ENCODE data around the gene BRMS1L.

The BRMS1L gene

DNA sequence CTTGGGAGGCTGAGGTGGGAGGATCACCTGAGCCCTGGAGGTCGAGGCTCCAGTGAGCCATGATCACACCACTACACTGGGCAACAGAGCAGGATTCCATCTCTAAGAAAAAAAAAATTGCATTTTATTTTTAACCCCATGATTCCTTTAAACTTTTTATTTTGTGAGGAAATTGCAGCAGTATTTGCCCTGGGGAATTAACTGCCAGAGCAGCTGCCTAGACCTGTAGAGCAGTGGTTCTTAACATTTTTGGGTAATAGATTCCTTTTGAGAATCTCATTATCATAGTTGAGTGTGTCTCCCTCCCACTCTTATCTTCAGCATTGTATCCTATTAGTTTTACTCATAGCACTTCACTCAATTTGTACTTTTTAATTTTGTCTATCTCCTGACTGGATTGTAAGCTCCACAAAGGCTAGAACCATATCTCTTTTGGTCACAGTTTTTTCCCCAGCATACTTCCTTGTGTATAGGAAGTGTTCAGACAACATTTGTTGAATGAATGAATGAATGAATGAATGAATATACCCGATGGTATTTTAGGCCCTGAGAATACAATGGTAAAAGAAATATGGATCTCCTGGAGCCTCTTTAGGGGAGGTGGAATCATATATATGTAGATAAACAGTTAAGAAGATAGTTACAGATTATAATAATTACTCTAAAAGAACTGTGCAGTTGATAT is 40.6 kb downstream of the BRMS1L start:
- DNase-seq (ENCODE audit: low read depth), result no peak

DNA sequence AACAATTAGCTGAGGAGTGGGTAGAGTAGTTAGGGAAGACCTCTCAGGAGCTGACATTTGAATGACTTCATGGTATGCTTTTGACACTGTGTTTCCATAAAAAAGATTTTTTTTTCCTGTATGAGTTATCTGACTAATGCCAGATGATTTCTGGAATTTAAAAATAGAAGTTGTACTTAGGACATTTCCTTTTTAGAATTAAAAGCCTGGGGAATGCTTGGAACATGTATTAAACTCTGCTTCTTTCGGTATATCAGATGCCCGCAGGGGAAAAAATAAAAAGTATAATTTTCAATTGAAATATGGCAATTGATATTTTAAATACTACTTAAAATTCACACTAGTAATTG is 41.1 kb downstream of the BRMS1L start:
- peak; percentile 20 for DNase-seq (ENCODE audit: low read depth)

DNA sequence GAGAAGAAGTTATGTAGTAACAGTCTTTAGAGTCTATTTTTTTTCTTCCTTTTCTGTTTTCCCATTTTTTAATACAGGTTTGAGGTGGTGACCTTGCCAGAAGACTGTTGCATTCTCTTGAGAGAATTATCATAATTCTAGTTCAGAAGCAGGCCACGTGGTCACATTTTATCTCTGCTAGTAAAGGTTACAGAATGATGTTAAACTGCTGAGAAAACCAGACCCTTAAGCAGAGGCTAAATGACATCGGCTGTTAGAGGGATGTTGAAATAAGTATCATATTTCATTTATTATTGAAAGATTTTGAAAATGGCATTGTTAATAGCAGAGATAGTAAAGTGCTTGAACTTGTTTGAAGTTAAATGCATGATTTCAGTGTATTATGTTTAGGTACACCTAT is 49.2 kb downstream of the BRMS1L start:
- peak; percentile 78 for DNase-seq (ENCODE audit: low read depth)

DNA sequence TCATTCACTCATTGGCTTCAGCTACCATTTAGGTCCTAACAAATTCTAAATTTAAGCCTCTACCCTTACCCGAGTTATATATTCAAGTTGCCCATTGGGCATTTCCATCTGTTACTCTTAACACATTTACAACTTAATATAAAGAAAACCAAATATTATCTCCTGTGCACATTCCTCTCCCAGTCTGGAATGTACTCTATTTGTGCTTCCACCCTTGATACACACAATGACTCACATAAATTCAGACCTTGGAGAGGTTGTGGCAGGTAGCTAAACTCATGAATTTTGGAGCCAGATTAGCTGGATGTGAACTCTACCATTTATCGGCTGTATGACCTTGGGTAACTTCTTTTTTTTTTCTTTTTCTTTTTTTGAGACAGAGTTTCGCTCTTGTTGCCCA is 51.1 kb downstream of the BRMS1L start:
- peak; percentile 52 for DNase-seq (ENCODE audit: low read depth)

DNA sequence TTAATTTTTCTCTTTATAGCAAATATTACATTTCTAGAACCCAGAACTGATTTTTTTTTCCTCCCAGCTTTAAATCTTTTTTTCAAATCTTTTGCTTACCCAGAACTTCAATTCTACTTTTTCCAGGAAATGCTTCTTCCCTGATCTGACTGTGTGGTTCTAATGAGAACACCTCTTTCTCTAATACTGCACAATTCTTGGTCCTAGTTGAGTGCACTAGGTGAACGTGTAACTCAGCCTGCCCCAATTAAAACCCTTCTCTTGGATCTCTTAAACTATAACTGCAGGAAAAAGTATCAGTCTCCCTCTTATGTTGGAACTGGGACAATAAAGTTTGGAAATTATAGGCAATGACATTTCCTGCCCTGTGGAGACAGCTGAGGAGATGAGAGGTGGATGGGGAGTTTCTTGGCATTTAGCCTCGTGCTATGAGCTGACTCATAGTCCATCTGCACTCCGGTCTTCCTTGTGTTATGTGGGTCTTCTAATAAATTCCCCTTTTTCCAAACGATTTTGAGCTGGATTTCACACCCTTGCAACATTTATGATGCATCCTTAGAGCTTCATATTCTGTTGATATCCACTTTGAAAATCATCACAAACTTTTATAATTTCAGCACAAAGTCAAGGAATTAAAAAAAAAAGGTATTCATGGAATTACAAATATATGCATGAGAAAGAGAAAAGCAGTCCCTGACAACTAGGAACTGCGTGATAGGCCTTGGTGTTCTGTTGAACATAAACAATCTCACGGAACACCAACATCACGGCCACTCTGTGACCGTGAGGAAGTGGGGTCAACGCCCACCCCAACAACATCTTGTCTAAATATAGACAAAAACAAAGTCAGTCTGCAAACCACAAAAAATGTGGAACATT is 52.4 kb downstream of the BRMS1L start:
- DNase-seq (ENCODE audit: low read depth), result peak; percentile 93

DNA sequence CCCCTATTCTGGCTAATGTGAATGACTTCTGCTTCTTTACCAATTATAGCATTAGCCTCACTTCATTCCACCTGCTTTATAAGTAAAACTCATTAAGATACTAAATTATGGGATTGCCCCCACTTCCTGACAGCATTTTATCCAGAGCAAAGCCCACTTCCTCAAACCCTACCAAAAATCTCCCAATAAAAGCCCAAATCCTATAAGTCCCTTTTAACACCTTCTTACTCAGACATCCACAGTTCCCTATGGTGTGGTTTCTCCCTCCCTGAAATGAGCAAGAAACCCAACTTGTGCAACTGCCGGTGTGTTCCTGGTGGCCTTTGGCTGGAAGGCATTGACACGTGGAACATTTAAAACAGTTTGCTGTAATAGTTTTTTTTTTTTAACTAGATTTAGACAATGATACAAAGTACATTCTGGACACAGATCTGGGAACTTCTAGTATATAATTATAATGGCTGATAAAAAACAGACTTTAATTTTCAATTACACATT is 53.1 kb downstream of the BRMS1L start:
- DNase-seq (ENCODE audit: low read depth), result peak; percentile 64

DNA sequence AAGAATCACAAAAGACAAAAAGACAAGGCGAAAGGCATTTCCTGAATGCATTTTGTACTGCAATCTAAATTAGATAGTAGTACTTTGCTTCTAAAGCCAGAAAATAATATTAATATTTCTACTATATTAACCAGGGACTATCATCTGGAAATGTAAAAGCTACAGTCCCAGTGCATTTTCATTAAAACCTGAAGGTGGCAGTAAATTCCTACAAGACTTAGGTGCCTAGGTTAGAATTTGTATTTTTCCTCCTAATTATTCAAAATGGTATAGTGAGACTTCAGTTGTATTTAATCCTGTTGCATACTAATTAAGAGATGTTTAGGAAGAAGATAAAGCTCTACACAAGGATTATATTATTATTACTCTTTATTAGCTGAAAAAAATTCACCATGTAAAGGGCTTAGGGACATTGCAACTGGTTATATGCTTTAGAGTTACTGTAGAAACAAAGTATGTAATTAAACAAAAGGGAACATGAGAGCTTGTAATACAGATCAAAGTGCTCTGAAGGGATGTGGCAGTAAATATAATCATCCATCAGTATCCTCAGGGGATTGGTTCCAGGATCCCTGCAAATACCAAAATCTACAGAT is 53.6 kb downstream of the BRMS1L start:
- DNase-seq (ENCODE audit: low read depth), result peak; percentile 36

DNA sequence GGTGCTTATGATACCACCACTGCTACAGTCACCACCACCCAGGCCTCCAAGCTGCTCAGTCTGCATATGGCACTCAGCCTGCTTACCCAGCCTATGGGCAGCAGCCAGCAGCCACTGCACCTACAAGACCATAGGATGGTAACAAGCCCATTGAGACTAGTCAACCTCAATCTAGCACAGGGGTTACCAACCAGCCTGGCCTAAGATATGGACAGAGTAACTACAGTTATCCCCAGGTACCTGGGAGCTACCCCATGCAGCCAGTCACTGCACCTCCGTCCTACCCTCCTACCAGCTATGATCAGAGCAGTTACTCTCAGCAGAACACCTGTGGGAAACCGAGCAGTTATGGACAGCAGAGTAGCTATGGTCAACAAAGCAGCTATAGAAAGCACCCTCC is 55.1 kb downstream of the BRMS1L start:
- DNase-seq (ENCODE audit: low read depth), result no peak

DNA sequence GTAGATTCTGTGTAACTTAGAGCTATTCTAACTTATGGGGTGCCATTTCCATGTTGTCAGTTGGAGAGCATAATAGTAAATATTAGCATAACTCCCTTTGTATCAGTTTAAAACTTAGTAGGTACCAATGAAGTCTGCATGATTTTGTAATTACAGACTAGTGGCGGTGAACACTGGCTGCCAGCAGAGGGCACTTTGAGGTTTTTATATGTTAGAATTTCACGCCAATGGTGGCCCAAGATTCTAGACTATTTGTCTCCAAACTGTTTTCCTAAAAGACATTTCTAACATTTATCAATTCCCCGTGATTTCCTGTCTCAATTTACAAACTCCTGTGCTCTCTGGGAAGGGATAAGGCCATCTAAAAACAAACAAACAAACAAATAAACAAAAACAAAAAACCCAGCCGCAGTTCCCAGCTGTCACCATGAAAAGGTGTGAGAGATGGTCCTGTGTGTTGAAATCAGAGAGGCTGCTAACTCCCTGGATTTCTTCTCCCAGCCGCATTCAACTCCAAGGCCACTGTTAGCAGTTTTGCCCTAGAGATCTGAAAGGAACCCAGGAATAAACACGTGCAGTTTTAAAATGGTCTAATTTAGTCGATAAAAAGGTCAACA is 57.6 kb downstream of the BRMS1L start:
- DNase-seq (ENCODE audit: low read depth), result peak; percentile 36

DNA sequence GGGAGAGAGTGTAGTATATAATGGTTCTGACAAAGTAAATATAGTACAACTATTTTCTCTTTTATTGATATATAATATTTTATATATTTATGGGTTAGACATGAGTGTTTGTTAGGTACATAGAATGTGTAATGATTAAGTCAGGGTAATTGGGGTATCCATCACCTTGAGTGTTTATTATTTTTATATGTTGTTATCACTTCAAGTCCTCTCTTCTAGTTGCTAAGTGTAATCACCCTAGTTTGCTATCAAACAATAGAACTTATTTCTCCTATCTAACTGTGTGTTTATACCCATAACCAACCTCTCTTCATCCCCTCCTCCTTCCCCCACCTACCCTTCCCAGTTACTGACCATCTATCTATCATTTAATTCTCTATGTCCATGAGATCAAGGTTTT is 64.2 kb downstream of the BRMS1L start:
- DNase-seq (ENCODE audit: low read depth), result no peak

DNA sequence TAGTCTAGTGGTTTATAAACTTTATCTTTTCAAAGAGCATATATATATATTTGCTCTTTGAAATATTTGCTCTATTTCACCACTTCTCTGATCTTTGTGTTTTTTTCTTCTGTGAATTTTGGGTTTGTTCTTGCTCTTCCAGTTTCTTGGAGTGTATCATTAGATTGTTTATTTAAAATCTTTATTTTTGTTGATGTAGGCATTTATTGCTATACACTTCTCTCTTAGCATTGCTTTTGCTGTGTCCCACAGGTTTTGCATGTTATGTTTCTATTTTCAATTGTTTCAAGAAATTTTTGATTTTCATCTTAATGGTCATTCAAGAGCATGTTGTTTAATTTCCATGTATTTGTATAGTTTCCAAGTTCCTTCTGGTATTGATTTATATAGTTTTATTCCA is 69.1 kb downstream of the BRMS1L start:
- DNase-seq (ENCODE audit: low read depth), result no peak

DNA sequence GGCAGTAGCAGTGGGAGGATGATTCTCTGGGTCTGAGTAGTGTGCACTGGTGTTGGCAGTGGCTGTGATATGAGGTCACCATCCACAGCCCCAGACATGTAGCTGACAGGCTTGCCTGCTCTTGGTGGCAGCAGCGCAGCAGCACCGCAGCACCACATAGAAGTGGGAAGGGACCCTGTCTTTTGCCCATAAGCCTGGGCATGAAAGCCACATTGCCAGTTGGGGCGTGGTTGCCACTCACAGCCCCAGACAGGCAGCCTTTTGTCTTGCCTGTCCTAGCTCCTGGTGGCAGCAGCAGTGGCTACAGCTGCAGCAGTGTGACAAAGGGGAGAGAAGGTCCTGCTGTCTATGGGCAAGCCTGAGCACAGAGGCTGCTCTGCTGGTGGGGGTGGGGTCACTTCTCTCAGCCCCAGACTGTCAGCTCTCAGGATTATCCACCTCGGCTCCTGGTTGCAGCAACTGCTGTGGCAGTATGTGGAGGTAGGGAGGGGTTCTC is 71.5 kb downstream of the BRMS1L start:
- no peak for DNase-seq (ENCODE audit: low read depth)

DNA sequence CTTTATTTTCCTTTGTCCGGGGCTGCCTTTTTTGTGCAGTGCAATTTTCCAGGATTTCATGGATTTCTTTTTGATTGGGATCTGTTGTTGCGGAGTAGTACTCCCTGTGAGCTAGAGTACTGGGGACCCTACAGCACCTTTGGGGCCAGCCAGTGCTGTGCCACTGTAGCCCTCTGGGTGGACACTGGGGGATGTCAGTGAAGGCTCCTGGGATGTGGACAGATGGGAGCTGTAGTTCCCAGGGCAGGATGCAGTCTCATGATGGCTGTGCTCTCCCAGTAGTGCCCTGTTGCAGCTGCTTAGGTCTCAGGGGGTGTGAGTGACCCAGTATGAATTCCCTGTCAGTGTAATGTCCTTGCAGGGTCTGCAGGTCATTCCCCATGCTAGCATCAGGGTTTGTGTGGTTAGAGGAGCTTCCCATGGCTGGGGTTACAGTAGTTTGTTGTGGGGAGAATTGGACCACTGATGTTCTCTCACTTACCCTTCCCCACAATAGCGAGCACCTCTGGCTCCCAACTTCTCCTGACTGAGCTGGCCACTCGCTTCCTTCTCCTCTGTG is 72.2 kb downstream of the BRMS1L start:
- no peak for DNase-seq (ENCODE audit: low read depth)

DNA sequence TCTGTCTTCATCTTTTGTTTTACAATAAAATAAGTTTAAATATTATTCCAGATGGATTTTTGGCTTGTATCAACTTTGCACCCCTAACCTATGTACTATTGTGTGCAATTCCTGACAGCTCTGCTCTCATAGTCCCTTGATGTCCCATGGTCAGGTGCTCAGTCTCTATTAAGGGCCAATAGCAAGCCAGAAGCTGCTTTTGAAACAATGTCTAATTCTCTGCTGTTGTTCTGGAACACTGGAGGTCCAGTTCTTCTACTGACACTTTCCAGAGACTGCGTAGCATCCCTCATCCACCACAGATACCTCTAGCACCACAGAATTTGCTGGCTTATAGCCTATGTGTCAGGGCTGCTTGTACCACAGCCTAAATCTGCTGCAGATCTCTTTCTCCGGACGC is 74.6 kb downstream of the BRMS1L start:
- DNase-seq (ENCODE audit: low read depth), result no peak

DNA sequence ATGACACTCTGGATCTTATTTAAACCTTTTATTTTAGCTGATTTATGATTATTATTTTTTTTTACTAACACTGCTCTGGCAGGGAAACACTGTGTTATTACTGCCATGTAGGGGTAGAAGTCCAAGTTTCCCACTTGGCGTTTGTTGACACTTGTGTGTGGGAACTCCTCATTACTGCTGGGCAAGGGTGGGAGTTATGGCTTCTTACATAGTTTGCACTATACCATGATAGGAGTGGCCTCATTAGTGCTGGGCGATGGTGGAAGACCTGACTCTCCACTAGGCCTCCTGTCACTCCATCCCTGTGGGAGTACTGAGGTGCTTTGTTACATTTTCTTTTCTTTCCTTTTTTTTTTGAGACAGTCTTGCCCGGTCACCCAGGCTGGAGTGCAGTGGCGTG is 83.5 kb downstream of the BRMS1L start:
- DNase-seq (ENCODE audit: low read depth), result no peak

DNA sequence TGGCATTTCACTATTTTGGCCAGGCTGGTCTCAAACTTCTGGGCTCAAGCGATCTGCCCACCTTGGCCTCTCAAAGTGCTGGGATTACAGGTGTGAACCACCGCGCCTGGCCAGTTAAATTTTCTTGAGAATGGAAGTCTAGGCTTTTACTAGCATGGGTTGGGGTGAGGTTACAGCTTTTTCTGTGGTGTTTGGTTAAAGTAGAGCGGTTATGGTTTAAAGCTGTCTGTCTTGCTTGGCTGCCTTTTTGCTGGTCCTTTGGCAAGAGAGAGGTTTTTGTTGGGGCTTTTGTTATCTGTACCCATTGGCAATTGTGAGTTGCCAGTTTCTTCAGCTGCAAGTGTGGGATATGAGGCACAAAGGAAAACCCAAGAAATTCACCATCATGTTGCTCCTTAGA is 84.1 kb downstream of the BRMS1L start:
- DNase-seq (ENCODE audit: low read depth), result no peak

DNA sequence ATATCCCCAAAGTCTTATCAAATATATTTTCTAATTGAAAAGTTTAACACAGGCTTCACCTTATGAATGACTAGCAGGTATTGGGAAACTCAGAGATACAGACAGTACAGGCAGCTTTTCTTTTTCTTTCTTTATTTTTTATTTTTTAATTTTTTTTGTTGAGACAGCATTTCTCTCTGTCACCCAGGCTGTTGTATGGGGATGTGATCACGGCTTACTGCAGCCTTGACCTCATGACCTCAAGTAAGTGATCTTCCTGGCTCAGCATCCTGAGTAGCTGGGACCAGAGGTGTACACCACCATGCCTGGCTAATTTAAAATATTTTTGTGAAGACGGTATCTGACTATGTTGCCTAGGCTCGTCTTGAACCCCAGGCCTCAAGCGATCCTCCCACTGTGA is 85.0 kb downstream of the BRMS1L start:
- no peak for DNase-seq (ENCODE audit: low read depth)

DNA sequence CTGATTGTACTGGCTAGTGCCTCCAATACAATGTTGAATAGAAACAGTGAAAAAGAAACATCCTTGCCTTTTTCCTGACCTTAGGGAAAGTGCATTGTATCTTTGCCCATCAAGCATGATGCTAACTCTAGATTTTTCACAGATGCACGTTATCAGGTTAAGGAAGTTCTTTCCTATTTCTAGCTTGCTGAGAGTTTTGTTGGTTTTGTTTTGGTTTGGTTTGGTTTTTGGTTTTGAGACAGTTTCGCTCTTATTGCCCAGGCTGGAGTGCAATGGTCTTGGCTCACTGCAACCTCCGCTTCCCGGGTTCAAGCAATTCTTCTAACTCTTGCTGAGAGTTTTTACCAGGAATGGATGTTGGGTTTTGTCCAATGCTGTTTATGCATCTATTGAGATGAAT is 89.0 kb downstream of the BRMS1L start:
- DNase-seq (ENCODE audit: low read depth), result no peak

DNA sequence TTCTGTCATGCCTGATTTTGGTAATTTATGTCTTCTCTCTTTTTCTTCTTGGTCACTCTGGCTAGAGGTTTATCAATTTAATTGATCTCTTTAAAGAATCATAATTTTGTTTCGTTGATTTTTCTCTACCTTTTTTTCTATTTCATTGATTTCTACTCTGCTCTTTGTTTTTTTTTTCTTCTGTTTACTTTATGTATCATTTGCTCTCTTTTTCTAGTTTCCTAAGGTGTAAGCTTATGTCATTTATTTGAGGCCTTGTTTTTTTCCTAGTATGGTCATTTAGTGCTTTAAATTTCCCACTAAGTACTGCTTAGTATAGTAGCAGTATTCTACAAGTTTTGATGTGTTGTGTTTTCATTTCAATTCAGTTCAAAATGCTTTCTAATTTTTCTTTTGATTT is 89.6 kb downstream of the BRMS1L start:
- no peak for DNase-seq (ENCODE audit: low read depth)

Measured in iris pigment epithelial cell (primary cell).